ENCODE data around the gene GOLGA6L9.
"Not testable (repeated sequence)": the region's sequence is repeated elsewhere in the genome, so short reads cannot be mapped to it uniquely, and the experiment has no call there.

DNA sequence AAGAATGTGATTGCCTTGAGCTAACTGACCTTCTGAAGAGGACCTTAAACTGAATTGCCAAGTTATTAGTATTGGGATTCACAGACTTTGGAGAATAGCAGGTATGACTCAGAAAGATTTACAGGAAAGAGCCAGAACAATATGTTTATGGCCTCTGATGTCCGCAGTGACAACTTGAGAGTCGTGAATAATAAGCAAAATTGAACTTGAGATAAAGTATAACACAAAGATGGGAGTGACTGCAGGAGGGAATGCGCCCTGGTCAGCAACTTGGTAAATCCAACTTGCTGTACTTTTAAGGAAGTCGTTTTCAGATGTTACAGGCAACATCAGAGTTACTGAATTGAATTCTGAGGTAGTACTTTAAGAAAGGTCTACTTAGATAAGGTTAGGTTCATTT lies 19.3 kb upstream of the GOLGA6L9 start:
- TF ChIP-seq CTCF (conservative IDR thresholded peaks at IDR 0.05; ENCODE audit: low read depth, low read length); EZH2 (IDR thresholded peaks at IDR 0.05; ENCODE audit: low read length, unreplicated experiment): not testable (repeated sequence)
